HK-2 (cell line): ENCODE results near the gene WWOX.

Experiments
- DNase-seq: peaks from one replicate; pipeline ENCODE4 v3.0.0-alpha.2; 2018; ENCODE audit not compliant: unreplicated experiment

The WWOX gene

GRCh38 chr16:78353640-78354275, 254.3 kb downstream of the WWOX start:
- DNase-seq: no peak

- no peak for DNase-seq
Measured at GRCh38 chr16:78362524-78363135, 263.2 kb downstream of the WWOX start.

- no peak for DNase-seq
Measured at GRCh38 chr16:78363843-78364555, 264.5 kb downstream of the WWOX start.

GRCh38 chr16:78364556-78364880, 265.1 kb downstream of the WWOX start:
- no peak for DNase-seq

GRCh38 chr16:78365366-78365765, 265.9 kb downstream of the WWOX start:
- no peak for DNase-seq

GRCh38 chr16:78368121-78369102, 269.0 kb downstream of the WWOX start:
- no peak for DNase-seq

- no peak for DNase-seq
Measured at GRCh38 chr16:78372277-78372676, 272.8 kb downstream of the WWOX start.

DNA sequence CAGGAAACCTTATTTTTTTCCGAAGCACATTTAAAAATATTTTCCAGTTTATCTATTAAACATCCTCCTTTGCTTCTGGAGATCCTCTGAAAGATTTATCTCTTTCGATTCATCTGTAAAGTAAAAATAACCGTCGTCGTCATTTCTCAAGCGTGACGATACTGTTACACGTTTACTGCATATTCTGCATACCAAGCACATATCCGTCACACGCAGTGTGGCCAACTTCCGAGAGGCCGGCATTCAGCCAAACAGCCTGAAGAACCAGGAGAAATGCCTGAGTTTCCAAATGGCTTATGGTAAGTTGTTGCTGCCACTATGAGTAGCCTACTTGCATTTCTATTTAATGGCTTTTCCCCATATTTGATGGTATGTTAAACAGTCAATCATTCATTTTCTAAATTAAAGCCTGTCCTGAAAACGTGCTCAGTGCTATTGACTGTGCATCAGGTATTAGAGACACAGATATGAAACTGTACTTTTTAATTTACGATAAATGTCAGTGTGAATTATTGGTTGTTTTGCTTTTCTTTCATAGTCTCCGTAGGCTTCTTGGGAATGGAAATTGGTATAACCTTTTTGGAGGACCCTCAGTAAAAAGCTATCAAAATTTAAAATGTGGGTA, 275.7 kb downstream of the WWOX start:
- DNase-seq: no peak

GRCh38 chr16:78376452-78376851, 277.0 kb downstream of the WWOX start:
- DNase-seq: no peak

DNA sequence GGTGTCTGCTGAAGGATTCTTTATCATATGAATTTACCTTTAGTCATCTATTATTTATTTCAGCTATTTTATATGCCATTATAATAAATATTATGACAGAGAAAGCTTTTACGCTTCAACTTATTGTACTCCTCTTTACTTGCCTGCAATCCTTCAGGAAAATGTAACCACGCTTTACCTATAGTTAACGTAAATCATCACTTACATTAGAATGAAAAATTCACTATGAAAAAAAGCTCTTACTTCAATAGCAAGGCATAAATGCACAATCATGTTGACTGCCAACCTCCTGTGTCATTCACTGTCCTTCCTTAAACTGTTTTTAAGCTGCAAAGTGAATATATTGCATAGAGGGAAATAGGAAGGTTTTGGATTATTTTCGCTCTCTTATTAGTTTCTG, 277.9 kb downstream of the WWOX start:
- DNase-seq: no peak

- no peak for DNase-seq
Measured at GRCh38 chr16:78381060-78381459, 281.6 kb downstream of the WWOX start.

- DNase-seq: no peak
Measured at GRCh38 chr16:78383118-78383517, 283.7 kb downstream of the WWOX start.

DNA sequence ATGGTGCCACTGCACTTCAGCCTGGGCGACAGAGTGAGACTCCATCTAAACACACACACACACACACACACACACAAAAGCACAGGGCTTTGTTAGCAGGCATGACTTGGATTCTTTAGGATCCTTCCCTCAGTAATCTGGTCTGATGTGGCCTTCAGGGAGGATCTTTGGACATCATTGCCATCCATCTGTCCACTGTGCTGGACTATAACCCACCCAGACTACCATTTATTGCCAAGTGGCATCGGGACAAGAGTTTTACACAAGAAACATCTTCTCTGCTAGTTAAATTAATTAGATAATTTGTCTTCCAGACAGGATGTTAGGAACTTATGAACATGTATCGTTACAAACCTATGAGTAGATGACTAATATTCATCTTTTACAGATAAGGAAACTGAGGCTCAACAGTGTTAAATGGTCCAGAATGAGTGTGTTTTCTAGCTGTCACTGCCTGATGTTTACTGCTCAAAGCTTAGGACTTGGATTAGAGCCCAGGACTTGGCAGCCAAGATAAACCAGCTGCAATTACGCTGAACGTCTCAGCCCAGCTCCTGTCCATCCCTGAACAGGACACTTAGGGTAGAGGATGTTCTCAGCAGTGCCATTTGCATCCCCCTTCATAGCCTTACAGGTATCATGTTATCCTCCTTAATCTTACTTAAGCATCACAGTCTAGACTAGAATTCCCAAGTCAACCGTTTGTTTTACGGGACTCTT, 285.8 kb downstream of the WWOX start:
- no peak for DNase-seq

DNA sequence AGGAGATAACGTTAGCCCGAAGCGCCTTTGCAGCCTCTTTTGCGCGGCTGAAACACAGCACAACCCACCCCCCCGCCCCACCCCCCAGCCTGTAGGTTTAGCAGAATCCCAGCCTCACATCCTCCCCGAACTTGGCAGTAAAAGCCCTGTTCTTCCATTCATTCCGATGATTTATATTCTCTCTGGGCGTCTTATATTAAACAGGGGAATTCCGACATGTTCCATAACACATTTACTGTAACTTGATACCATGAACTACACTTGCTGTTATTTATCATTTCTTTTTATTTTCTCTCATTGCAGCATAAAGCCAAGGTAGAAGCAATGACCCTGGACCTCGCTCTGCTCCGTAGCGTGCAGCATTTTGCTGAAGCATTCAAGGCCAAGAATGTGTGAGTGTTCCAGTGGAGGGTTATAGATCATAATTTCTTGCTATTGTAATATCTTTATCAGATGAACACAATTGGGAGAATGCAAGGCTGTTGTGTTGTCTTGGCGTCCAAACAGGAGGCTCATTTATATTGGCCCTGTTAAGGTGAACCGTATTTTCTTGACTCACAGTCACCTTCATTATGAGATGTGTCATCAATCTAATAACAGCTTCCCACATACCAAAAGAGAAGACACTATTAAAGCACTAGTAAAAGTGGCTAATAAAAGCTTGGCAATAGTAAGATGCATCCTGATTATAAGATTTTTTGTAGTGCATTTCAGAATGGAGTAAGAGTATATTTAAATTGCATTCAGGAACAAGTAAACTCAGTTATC, 287.3 kb downstream of the WWOX start:
- no peak for DNase-seq

GRCh38 chr16:78389009-78389498, 289.6 kb downstream of the WWOX start:
- DNase-seq: no peak

- DNase-seq: no peak
Measured at GRCh38 chr16:78390092-78390491, 290.6 kb downstream of the WWOX start.

DNA sequence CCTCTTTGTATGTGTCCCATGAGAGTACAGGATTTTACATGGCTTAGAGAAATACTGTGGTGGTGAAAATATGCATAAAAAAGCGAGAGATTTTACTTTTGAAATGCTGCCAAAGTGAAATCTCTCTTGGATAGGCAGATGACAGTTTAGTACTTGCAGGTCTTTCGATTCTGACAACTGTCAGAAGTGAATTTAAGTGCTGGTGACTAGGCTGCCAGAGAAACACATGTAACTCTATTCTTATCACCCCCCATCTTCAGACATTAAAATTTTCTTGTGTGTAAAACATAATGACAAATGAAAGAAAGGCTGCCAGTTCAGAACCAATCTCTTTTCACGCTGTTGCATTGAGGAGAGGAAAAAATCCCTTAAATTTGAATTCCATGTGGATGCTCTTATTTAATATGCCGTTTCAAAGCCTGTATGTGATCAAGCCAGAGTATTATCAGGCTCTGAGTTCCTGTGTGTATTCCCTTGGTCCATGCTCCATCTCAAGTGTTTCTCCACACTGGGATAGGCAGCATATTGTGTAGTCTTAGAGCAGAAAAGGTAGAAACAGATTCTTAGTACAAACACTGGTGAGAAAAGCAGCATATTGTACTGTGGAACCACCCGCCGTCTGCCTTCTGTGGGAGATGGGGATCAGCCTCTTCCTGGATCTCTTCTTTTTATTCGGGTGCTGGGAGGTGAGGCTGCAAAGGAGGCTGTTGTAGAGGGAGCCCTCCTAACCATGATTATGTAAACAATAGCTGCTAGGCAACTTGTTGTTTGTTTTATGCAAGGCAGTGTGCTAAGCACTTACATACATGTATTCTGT, 291.3 kb downstream of the WWOX start:
- DNase-seq: no peak

DNA sequence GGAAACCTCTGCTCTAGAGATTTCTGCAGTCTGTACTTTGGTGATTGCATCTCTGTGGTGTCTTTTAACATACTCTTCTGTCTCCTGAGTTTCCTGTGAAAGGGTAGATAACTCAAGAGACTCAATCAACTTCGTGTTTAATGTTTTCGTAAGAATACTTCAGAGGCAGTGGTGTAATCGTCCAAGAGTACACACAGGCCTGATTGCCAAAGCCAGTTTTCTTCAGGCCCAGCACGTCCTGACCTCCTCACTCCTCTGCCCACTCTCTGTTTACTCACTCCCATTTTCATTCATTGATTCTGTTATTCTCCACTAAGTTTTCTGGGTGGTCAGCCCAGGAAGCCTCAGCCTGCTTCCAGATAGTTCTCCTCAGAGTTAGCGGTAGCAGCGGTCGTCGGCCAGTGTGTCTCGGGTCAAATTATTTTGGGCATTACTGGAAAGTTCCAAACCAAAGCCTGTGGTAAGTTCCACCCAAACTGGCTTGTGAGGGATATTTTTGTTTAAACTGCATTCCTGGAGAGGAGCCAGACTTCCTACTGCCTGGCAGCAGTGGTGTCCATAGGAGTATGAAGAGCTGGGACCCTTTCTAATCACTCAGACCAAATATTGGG, 293.2 kb downstream of the WWOX start:
- DNase-seq: no peak

DNA sequence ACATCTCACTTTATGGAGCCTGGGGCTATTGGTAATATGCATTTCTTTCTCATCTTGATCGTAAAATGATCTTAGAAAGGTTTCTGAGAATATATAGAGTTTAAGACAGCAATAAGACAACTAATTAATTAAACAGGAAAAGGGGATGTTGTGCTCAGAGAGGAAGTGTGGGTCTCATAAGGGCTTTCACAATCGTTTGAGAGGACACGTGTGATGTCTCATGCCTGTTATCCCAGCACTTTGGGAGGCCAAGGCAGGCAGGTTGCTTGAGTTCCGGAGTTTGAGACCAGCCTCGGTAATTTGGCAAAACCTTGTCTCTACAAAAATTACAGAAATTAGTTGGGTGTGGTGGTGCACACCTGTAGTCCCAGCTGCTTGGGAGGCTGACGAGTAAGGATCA, 295.6 kb downstream of the WWOX start:
- no peak for DNase-seq
